ENCODE data around the gene TMEM225B.

GRCh38 chr7:99614495-99614894 is 16.4 kb downstream of the TMEM225B start:
- TF ChIP-seq CTCF (conservative IDR thresholded peaks at IDR 0.05; ENCODE audit: low read depth, low read length): no peak
- no peak for TF ChIP-seq EZH2phosphoT487 (IDR thresholded peaks at IDR 0.05; ENCODE audit: borderline replicate concordance, low read length)
- TF ChIP-seq EZH2 (IDR thresholded peaks at IDR 0.05; ENCODE audit: low read length, unreplicated experiment): no peak

Measured in PC-3 (cell line).